Measurements from ENCODE around the gene ZHX3.

Gene ZHX3

DNA sequence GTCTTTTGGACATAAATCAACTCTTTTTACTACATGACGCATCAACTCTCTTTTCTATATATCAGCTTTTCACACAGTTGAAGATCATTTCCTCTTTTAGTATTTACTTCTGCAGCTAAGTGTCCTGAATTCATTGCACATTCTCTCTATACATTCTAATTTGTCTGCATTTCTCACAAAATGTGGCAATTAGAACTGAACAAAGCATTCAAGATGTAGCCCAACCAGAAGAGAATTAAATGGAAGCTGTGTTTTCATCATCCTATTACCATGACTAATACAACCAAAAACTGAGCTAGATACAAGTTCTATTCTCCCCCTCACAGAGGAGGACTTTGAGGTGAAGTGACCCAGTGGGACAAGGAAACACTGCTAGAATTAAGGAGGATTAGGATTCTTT lies 93.2 kb downstream of the ZHX3 start:
- no peak for DNase-seq (ENCODE audit: low spot score)

DNA sequence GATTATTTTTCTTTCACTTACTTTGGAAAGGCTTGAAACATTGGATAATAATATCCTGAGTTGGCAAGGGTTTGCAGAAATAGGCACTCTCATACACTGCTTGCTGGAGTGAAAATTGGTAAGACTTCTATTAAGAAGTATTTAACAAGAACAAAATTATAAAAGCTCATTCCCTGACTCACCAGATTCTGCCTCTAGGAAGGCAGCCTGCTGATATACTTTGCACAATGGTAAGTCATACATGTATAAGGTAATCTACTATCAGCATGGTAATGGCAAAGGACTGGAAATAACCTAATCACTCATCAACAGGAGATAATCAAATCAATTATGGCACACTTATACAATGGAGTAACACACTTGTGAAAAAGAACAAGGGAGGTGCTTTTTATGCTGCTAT lies 94.4 kb downstream of the ZHX3 start:
- no peak for DNase-seq (ENCODE audit: low spot score)

DNA sequence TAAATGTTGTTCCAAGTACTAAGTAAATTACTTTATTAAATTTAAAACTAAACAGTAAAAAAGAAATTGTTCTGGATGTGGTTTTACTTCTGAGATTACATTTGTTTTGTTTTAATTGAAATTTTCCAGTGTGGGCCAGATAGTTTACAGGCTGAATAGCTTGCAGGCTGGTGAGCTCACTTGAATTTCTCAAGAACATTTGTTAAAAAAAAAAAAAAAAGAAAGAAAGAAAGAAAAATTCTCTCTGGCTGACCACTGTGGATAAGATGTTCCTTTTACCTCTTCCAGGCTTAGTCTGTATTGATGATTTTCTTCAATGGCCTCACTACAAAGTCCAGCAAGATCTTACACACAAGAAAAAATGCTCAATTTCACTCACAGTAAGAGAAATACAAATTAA lies 94.8 kb downstream of the ZHX3 start:
- DNase-seq (ENCODE audit: low spot score), result no peak

DNA sequence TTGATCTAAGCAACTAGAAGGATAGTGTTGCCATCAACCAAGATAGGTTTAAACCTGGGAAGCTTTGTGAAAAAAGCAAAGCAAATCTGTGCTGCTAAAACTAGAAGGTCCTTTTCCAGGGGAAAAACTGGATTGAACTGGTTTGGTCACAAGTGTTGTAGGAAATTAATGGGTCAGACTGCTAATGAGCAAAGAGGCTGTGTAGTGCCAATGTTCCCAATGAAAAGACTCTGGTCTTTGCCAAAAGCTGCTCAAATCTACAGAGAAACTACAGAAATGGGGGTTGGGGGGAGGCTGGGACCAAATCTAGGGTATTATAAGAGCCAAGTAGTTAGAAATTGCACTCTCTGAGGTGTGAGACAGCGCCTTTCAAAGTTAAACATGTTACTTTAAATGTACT lies 95.2 kb downstream of the ZHX3 start:
- no peak for DNase-seq (ENCODE audit: low spot score)

DNA sequence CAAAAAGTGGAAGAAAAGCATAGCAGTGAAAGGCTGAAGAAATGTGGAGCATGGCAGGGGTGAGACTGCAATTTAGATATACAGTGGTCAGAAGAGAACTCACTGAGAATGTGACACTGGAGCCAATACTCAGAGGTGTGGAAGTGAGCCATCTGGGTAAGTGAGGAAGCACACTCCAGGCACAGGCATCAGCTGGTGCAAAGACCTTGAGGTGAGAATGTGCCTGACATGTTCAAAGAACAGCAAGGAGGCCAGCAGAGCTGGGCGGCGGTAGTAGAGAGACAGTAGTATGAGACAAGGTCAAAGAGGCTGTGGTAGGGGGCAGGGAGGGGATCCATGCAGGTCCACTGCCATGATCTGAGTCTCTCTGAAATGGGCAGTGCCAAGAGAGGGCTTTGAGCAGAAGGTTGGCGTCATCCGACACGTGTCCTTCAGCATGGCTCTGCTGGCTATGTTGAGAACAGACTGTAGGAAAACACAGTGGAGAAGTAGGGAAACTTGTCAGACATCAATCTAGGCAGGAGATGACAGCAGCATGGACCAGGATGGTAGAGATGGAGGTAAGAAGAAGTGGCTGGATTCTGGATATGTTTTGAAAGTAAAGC lies 95.8 kb downstream of the ZHX3 start:
- DNase-seq (ENCODE audit: low spot score), result no peak

DNA sequence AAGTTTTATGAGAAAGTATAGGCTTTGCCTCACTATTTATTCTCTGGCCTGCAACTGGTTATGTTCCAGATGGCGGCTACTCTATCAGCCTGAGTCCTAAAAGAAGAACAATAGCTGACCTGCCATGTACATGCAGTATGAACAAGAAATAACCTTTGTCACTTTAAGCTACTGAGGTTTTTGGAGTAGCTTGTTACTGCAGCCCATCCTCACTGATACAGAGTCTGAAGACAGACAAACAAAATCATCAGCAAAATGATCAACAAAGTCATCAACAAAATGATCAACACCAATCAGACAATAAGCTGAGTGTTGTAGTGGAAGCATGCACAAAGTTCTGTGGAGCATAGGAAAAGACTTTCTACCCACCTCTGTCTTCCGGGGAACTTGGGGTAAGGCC lies 97.7 kb downstream of the ZHX3 start:
- no peak for DNase-seq (ENCODE audit: low spot score)

DNA sequence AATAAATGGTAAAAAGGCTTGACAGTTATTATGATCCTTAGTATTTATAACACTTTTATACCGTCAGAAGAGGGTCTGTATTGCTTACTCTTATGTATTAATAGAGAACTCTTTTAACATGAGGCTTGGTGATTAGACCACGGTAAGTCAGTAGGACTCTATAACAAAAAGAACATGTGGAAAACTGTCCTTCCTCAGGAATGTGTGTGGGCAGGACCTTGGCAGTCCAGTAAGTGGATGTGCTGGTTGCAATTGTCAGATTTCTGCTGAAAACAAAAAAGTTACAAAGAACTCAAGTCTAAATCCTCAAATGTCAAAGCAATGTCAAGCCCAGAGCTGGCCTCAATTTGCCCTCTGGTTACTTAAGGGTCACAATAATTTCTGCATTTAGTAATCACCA lies 99.1 kb downstream of the ZHX3 start:
- DNase-seq (ENCODE audit: low spot score), result no peak

DNA sequence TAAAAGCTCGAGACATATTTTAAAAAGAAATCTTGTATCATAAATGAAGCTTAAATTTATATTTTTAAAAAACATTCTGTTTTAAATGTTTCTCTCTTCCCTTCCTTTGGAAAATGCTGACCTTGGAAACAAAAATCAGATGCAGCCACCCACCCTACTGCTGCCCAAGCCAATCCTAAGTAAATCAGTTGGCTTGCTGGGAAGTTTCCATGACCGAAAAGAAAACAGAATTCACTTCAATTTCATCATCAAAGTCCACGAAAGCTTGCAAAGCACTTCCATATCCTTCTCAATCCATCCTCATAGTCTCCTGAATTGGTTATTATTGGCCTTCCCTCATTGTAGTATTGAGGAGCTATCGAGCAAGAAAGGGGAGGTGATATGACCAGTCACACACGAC lies 100.1 kb downstream of the ZHX3 start:
- no peak for DNase-seq (ENCODE audit: low spot score)

DNA sequence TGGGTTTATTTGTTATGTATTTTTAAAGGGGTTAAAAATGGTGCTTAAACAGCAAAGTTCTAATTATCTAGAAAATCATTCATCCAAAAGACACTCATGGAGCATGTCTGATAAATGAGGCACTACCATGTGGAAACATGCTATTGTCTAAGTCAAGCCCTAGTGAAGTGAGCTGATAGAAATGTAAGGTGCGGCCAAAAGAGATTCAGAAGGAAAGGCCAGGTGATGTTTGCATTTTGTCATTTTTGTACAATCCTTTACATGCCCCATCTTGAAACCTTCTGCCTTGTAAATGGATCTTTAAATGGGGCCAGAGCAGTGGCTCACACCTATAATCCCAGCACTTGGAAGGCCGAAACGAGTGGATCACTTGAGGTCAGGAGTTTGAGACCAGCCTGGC lies 102.9 kb downstream of the ZHX3 start:
- DNase-seq (ENCODE audit: low spot score), result no peak

DNA sequence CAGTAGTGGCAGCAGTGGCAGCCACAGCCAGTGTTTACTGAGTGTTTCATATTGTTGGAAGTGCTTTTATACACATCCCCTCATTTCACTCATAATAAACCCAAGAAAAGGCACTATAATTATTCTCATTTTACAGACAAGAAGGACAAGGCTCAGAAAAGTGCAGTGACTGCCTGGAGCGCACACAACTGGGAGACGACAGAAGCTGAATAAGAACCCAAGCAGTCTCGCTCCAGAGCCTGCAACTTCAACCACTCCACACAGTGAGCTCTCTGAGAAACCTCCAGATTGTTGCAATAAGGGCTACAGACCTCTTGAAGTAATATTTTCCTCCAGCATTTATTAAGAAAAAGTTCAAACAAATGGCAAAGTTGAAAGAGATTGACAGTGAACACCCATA lies 103.3 kb downstream of the ZHX3 start:
- DNase-seq (ENCODE audit: low spot score), result no peak

DNA sequence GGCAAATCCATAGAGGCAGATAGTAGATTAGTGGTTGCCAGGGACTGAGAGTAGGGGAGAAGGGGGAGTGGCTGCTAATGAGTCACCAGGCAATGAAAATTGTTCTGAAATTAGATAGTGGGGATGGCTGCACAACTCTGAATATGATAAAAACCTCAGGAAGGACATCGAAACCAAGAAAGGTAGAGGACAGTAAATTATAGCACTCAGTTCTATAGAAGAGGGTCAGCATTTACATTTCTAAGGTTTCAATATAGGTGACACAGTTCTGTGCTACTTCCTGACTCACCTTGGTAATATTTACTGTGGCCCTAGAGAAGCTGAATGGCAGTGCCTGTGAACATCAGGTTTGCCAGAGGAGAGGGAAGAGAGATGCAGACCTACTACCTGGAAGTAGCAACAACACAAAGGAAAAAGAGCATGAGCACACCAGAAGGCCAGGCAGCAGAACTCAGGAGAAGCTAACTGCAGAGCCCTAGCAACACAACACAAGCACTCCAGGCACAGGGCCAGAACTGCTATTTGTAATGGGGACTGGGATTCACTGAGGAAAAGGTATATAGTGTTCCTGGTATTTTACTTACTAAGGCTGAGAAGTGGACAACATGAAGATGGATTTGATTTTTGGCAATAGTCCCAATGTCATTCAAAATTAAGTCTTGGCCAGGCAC lies 104.2 kb downstream of the ZHX3 start:
- no peak for DNase-seq (ENCODE audit: low spot score)

DNA sequence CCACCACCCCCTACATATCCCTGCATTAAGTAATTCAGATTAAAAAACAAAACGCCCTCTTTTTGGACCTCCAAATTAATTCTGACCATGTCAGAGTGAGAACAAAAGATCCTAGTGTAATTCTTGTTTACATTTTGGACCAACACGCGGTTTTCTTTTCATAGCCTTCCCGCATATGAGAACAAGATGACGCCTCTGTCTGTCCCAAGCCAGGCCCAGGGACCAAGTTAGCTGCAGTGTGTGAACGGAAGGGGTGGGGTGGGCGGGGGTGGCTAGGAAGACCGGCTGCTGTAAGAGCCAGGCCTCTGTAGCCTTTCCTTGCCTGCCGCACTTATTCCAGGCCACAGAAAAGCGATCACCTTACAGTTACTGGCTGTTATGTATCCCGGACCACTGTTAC lies 112.2 kb downstream of the ZHX3 start:
- no peak for DNase-seq (ENCODE audit: low spot score)

DNA sequence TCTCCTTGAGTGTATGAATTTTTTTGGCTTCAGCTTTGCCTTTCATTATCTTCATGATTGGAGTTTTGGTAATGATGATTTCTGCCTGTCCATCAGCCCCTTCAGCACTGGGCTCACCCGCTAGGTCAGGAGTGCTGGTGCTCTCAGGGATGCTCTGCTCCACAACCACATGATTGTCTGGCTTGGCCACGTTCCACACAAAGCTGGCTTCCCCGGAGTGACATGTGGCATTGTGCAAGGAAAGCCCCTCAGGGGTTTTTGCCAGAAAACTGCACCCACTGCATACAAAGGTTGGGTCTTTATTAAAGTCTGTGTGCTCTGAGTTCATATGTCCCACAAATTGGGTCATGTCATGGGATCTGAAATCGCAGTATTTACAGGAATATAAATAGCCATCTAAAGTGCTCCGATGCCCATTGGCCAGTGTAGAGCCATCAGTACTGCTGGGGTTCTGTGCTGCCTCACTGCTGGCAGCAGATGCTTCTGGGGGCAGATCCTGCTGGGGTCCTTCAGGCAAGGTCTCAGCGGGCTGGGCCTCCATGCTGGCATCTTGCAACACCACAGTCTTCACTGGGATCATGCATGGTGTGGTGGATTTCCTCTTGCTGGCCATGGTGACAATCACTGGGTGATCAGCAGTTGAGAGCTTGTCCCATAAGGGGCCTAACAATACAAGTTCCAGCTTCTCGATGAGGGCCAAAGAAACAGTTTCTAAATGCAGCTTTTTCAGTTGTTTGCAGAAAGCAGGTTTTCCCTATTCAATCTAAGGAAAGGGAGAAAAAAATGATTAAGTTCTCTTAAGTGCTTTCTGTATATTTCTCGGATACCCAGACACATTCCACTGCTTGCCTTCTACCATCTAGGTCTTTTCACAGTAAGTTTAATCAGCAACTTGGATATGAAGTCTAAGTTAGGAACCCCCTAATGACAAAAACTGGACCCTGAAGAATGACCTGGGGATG lies 112.9 kb downstream of the ZHX3 start:
- no peak for DNase-seq (ENCODE audit: low spot score)

DNA sequence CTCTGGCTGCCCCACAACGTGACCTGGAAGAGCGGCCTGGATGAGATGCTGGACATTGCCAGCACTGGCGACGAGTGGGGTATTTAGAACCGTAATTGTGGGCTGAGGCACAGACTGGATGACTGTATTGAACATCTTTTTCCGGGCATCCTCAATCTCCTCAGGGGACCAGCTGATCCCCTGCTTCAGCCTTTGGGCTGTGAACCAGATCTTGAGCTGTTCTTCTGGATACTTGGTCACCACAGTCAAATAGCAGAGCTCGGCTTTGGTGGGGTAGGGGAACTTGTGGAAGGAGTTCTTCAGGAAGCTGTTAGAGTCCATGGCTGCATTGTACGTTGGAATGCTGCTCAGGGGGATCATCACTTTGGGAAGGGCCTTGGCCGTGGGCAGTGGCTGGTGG lies 113.9 kb downstream of the ZHX3 start:
- no peak for DNase-seq (ENCODE audit: low spot score)

DNA sequence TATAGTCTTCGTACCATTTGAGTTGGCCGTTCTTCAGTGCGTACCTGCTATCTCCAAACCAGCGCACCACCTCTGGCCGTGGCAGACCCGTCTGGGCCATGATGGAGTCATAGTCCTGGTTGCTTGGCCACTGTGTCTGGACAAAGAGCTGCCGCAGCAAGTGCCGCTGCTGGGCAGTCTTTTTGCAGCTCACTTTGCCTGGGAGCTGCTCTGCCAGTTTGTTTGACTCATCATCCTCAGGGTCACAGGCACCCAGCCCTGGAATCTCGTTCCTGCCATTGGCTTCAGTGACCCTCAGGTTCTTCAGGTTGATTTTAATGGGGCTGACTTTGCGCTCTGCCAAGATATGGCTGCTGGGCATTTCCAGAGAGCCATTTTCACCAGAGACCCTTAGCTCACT lies 115.1 kb downstream of the ZHX3 start:
- DNase-seq (ENCODE audit: low spot score), result no peak

DNA sequence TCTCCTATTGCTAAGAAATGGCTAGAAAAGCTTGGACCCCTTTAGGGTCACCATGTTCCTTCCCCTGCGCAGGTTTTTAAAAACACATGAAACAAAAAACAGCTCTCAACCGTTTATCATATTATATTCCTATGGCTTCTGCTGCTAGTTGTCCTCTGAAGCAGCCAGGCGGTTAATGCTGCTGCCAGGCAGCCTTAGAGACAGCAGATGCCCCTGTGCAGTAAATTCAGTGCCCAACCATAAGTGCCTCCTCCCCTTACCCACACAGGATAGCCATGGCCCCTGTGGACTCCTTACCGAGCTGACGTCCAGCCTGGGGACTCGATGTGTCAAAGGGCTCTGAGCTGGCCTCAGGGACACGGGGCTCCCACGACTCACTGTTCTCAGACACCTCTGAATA lies 115.8 kb downstream of the ZHX3 start:
- DNase-seq (ENCODE audit: low spot score), result no peak

DNA sequence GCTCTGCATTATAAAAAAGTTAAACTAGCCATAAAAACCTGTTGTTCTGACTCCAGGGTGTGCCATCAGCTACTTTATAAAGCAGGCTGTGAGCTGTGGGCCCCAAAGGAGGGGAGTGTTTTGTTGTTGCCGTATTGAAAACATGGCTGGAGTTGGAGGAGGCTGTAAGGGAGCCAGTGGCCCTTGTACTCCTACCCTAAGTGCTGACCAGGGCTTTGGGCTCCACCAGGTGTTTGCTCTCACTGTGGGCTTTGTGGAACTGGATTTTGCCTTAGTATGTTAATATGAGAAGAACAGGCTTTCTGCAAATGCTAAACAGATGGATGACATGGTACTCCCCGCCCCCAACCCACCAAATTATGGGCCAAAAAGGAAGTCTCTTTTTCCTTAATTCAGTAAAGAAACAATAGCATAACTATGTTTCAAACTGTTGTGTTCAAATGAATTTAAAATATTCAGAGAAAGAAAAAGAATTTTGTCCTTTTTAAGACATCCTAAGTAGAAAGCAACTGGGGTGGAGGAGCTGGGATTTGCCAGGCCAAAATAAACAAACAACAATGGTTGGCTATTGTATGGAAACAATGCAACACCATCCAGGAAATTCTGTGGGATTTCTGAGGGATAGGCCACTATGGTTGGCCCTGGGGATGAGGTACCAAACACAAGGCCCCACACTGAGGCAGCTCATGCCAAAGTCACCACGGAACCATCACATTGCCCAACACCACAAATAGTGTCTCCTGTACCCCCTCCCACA lies 116.9 kb downstream of the ZHX3 start:
- no peak for DNase-seq (ENCODE audit: low spot score)

DNA sequence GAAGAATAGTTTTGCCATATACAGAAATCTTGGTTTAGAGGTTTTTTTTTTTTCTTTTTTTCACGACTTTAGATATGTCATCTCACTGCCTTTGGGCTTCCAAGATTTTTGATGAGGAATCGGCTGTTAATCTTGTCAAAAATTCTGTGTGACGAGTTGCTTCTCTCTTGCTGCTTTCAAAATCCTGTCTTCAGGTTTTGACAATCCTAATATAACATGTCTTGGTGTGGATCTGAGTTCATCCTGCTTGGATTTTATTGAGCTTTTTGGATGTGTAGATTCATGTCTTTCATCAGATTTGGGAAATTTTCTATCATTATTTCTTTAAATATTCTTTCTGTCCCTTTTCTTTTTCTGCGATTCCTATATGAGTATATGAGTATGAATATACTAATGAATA lies 119.1 kb downstream of the ZHX3 start:
- DNase-seq (ENCODE audit: low spot score), result no peak

DNA sequence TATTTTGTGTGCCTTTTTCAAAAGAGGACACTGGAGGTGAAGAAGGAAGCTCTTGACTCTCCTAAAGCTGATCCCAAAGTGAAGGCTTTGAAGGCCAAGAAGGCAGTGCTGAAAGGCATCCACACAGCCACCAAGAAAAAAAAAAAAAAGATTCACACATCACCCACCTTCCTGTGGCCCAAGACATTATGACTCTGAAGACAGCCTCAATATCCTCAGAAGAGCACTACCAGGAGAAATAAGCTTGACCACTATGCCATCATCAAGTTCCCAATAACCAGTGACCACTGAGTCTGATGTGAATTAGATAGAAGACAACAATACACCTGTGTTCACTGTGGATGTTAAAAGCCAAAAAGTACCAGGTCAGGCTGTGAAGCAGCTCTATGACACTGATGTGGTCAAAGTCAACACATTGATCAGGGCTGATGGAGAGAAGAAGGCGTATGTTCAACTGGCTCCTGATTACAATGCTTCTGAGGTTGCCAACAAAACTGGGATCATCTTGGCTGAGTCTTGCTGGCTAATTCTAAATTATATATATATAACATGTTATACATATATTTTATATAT lies 120.8 kb downstream of the ZHX3 start:
- no peak for DNase-seq (ENCODE audit: low spot score)

DNA sequence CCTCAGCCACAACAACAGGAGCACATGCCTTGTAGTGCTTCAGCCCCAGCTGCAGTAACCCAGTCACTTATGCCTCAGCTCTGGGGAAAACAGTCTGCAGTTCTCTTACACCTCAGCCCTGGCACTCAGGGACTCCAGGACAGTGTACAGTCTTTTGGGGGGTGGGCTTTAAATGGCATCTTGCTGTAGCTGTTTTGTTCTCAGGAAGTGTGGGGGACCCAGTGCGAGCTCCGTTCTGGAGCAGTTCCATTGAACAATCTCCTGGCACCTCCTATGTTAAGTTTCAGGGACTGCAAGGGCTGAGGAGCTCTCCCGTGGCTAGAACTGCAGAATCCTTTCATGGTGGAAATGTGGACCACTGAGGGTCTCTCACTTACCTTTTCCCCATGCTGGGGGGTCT lies 125.0 kb downstream of the ZHX3 start:
- no peak for DNase-seq (ENCODE audit: low spot score)

DNA sequence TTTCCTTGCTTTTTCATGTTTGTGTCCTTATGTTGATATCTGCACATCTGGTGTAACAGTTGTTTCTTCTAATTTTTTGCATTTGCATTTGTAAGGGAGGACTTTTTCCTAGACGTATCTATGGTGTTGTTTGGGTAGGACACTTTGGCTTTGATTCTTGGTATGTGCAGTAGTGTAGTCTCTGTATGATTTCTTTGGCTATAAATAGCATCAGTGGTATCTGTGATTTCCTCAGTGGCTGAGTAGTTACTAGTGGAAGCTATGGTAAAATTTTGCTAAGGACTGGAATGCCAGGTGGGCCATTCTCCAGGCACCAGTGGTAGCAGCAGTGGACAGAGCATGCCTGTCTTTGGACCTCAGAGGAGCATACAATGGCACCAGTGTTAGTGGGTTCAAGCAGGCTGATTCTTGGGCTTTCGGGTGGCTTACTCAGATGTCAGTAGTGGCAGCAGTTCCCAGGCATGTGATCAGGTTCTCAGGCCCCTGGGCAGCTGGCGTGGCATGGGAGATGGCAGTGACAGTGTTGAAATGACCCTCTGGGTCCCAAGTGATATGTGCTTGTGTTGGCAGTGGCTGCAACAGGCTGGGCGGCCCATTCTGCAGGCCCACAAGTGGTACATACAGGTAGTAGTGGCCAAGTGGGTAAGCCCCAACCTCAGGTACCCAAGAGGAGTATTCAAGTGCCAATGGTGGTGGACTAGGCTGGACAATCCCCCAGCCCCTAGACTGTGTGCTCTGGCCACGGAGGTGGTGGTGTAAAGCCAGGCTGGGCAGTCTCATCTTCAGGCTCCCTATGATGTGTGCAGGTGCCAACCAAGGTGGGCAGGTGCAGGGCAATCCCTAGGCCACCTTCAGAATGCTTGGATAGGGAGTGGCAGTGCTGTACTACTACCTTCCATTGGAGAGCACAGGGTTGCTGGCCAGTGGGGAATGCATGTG lies 125.7 kb downstream of the ZHX3 start:
- no peak for DNase-seq (ENCODE audit: low spot score)

All from NAMALWA (cell line).